ENCODE measurements around the gene PITRM1.

PITRM1 gene

DNA sequence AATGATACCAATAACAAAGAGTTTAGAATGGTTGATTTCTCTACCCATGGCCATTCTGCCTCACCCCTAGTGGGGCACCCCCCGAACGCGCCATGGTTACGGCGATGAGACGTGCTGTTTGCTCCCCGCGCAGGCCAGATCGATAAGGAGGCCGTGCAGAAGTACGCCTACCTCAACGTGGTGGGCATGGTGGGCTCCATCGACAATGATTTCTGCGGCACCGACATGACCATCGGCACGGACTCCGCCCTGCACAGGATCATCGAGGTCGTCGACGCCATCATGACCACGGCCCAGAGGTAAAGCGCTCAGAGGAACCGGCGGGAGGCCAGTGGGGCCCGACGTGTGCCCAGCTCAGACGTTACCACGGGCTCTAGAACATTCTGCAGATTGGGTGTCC lies 68.9 kb downstream of the PITRM1 start:
- no peak for DNase-seq (ENCODE audit: low read depth in 1 of 2, low spot score in 1 of 2)

- no peak for DNase-seq (ENCODE audit: low read depth in 1 of 2, low spot score in 1 of 2)
Observed at GRCh38 chr10:3102720-3103427, 69.7 kb downstream of the PITRM1 start.

DNA sequence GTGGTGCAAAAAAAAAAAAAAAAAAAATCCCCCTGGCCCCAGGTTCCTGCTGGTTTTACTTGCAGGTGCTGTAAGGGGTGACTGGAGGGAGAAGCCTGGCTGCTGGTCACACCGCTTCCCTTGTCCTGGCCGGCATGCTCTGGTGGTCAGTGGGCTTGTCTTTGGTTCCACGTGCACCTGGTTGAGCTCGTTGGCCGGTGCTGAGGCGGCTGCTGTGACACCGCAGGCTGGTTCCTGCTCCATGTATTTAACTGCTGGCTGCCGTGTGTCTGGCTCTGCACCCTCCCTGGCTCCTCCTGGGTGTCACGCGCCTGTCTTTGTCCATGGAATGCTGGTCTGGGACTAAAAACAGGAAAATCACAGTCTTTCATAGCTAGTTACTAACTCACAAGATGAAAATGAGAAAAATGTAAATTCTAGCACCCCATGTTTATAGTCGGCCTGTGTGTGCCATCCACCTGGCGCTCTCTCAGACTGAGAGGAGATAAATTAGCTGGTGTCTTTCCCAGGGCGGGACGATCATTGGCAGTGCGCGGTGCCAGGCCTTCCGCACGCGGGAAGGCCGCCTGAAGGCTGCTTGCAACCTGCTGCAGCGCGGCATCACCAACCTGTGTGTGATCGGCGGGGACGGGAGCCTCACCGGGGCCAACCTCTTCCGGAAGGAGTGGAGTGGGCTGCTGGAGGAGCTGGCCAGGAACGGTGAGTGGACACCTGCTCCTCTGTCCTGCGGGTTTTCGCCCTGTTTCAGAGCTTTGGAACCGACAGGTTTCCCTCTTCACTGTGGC lies 71.5 kb downstream of the PITRM1 start:
- no peak for DNase-seq (ENCODE audit: low read depth in 1 of 2, low spot score in 1 of 2)

- DNase-seq (ENCODE audit: low read depth in 1 of 2, low spot score in 1 of 2) = no peak
Observed at GRCh38 chr10:3100093-3100792, 72.3 kb downstream of the PITRM1 start.

DNA sequence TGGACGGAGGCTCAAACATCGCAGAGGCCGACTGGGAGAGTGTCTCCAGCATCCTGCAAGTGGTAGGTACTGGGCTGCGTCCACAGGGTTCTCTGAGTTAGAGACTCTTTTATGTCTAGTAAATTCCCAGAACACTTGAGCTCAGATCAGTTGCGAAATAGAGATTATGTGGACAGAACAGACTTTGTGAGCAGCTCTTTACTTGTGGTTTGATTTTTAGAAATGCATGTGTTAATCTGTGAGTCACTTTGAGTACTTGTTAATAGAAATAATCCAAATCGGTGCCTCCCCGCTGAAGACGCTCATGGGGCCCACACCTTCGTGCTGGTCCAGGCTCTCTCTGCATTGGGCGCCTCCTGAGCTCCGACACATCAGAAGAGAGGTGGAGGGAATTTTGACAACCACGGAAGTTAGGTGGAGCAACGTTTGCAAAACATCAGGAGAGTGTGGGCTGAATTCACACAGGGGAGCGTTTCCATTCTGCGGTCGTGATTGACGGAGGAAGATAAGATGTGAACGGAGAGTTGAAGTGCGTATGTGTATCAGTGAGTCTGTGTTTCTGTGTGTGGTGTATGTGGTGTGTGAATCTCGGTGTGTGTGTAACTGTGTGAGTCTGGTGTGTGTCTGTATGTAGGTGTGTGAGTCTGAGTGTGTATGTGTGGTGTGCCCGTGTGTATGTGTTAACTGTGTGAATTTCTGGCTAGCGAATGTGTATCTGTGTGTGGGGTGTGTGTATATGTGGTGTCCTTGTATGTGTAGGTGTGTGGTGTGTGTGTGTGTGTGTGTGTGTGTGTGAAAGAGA lies 73.1 kb downstream of the PITRM1 start:
- DNase-seq (ENCODE audit: low read depth in 1 of 2, low spot score in 1 of 2) = no peak

DNA sequence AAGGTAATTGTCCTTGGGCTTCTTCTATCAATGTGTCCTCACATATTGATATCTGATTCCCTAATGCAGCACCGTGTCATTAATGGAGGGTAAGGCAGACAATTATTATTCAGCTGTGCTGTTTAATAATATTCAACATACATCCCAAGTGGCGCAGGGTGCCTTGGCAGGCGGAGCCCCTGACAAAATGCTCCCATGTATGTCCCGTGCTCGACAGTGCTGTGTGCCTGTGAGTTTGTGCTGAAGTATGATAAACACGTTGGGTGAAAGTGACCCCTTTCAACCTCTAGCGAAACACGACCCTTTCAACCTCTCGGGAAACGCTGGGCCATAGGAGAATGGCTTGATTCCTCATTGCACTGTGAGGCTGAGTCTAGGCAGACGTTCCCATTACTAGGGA lies 73.9 kb downstream of the PITRM1 start:
- DNase-seq (ENCODE audit: low read depth in 1 of 2, low spot score in 1 of 2) = no peak

- no peak for DNase-seq (ENCODE audit: low read depth in 1 of 2, low spot score in 1 of 2)
Observed at GRCh38 chr10:3097160-3097559, 75.4 kb downstream of the PITRM1 start.

DNA sequence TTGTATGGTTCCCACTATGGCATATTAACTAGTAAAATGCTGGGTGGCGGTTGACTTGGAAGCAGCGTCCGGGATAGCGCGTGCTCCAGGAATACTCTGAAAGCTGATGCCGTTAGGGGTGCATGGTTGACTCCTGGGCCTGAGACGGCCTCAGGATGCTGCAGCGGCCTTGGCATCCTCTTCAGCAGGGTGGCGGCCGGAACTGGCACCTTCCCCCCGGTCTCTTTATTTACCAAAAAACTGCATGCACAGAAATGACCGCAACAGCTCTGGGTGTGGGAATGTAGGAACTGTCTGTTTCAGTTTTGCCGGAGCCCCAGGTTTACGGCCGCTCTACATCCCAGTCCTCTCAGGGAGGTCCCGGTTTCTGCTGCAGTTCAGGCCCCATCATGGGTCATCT lies 76.4 kb downstream of the PITRM1 start:
- DNase-seq (ENCODE audit: low read depth in 1 of 2, low spot score in 1 of 2) = no peak

DNA sequence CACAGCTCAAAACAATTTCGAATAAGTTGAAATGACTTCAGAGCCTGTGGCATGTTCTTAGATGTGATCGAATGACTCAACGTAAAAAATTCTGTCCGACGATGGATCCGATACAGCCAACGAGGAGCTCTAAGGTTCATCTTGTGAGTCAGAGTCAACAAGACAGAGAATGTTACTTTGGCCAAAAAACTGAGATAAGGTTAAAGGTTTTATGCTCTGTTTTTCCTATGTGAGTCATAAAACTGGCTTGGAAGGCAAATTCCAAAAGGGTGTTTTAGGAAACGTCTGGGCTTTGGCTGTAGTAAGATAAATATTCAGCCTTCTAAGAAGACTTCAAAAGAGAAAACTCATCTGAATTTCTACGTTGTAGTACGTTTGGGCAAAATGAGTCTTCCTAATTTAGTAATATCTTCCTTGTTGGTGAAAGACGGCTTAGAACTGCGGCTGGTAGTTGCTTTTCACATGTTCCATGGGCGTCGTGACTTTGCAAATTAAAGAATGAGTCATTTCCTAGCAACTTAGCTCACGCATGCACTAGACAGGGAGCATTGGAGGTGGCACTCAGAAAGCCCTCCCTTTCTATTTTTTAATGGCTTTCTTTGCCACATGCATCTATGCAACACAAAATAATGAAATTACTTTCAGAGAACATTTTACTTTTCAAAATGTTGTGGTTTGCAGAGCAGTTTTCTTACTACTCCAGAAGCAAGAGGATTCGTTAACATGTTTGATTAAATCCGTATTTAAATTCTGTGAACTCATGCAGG lies 77.0 kb downstream of the PITRM1 start:
- DNase-seq (ENCODE audit: low read depth in 1 of 2, low spot score in 1 of 2) = peak in 1 of 2 donors; percentile 73

- no peak for DNase-seq (ENCODE audit: low read depth in 1 of 2, low spot score in 1 of 2)
Observed at GRCh38 chr10:3094609-3095036, 78.0 kb downstream of the PITRM1 start.

DNA sequence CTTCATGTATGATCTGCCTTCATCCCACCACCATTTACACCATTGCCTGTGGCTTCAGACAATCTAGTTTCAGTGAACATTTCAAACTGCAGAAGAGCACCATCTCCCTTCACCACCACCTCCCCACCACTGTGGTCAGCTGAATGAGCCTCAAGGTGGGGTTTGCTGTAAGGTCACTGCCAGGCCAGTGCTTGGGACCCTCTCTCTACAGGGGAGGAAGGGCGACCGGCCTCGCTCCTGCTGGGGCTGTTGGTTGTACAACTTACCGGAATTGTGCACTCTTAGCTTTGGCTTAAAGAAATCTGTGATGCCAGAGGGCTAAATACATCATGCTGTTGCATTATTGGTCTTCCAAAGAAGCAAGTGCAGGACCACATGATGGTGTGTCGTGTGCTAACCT lies 78.6 kb downstream of the PITRM1 start:
- no peak for DNase-seq (ENCODE audit: low read depth in 1 of 2, low spot score in 1 of 2)

- DNase-seq (ENCODE audit: low read depth in 1 of 2, low spot score in 1 of 2) = no peak
Observed at GRCh38 chr10:3091921-3092320, 80.7 kb downstream of the PITRM1 start.

DNA sequence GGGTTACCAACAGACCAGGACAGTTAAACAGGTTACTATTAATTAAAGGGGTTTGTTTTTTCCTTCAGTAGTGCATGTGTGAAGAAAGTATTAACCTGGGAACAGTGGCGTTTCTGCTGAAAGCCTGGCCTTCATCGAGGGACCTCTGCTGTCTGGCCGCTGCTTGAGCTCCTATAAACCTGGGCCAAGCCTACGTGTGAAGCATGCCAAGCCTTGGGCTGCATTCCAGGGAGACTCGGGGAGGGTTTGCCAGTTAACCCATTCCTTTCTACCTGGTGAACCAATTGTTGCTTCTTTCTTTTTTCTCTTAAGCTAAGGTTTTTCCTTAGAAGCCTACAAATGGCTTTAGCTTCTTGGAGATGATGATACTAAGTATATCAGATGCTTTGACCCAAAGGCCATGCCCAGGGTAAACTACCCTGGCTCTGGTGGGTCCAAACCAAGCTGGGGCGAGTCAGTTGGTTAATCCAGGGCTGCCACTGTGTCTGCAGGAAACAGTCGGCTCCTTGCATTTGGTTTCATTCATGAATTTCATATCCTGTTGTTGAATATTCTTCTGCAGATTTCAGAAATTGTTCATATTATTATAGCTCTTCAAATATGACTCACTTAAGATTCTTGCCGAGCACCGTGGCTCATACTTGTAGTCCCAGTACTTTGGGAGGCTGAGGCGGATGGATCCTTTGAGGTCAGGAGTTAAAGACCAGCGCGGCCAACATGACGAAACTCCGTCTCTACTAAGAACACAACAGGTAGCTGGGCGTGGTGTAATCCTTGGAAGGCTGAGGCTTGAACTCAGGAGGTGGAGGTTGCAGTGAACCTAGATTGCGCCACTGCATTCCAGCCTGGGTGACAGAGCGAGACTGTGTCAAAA lies 81.4 kb downstream of the PITRM1 start:
- peak in 1 of 2 donors; percentile 16 for DNase-seq (ENCODE audit: low read depth in 1 of 2, low spot score in 1 of 2)

DNA sequence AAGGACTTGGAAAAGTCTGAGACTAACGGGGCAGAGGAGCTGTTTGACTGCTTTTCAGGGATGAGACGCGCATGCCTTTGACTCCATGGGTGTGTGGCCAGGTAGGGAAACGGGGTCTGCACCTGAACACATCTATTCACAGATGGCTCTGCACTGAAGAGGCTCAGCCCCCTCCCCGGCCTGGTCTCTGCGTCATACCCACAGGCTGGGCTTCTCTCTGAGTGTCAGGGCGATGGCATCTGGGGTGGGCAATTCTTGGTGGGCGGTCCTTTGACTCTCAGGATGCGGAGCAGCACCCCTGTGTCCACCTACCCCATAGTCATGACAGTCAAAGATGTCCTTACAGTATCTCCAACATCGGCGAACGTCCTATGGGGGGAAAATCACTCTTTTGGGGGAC lies 82.2 kb downstream of the PITRM1 start:
- DNase-seq (ENCODE audit: low read depth in 1 of 2, low spot score in 1 of 2) = no peak

All from activated CD4-positive, alpha-beta T cell treated with anti-CD3 and anti-CD28 coated beads, Interleukin-2, amount 50 U/mL, for 24 hours (primary cell).